GM19035 (cell line): Measurements from ENCODE around the gene AS3MT.
A peak's percentile ranks its signal among the peaks of the same experiment; 100 is the strongest.
"Not testable (repeated sequence)": the region's sequence is repeated elsewhere in the genome, so short reads cannot be mapped to it uniquely, and the experiment has no call there.

ENCODE experiments used
- ATAC-seq: cut with Tn5 transposase; IDR thresholded peaks from one replicate; pipeline ENCODE4 v1.9.1; 2021; ENCODE audit not compliant: unreplicated experiment

Gene AS3MT

GRCh38 chr10:102855731-102856436, 13.4 kb upstream of the AS3MT start:
- ATAC-seq = not testable (repeated sequence)

- no peak for ATAC-seq
Observed at GRCh38 chr10:102856758-102857424, 12.4 kb upstream of the AS3MT start.

GRCh38 chr10:102859911-102860310, 9.4 kb upstream of the AS3MT start:
- ATAC-seq = no peak

GRCh38 chr10:102863660-102864059, 5.6 kb upstream of the AS3MT start:
- no peak for ATAC-seq

- no peak for ATAC-seq
Observed at GRCh38 chr10:102865620-102866019, 3.6 kb upstream of the AS3MT start.

- ATAC-seq = no peak
Observed at GRCh38 chr10:102868911-102869257, 386 bp upstream of the AS3MT start.

- no peak for ATAC-seq
Observed at GRCh38 chr10:102870221-102870620, 951 bp downstream of the AS3MT start.

- no peak for ATAC-seq
Observed at GRCh38 chr10:102872163-102872562, 2.9 kb downstream of the AS3MT start.

GRCh38 chr10:102876747-102877153, 7.5 kb downstream of the AS3MT start:
- ATAC-seq = no peak

- no peak for ATAC-seq
Observed at GRCh38 chr10:102878629-102879028, 9.4 kb downstream of the AS3MT start.

GRCh38 chr10:102880256-102880655, 11.0 kb downstream of the AS3MT start:
- no peak for ATAC-seq

GRCh38 chr10:102888048-102888447, 18.8 kb downstream of the AS3MT start:
- ATAC-seq = no peak

GRCh38 chr10:102894466-102895213, 25.4 kb downstream of the AS3MT start:
- ATAC-seq = no peak

GRCh38 chr10:102900006-102900405, 30.7 kb downstream of the AS3MT start:
- no peak for ATAC-seq

GRCh38 chr10:102904346-102904745, 35.1 kb downstream of the AS3MT start:
- no peak for ATAC-seq

- no peak for ATAC-seq
Observed at GRCh38 chr10:102906507-102906906, 37.2 kb downstream of the AS3MT start.

- no peak for ATAC-seq
Observed at GRCh38 chr10:102914781-102915180, 45.5 kb downstream of the AS3MT start.

GRCh38 chr10:102916173-102916572, 46.9 kb downstream of the AS3MT start:
- ATAC-seq = no peak

GRCh38 chr10:102917314-102917961, 48.2 kb downstream of the AS3MT start:
- ATAC-seq = peak; percentile 48

- ATAC-seq = peak; percentile 84
Observed at GRCh38 chr10:102917962-102918816, 48.9 kb downstream of the AS3MT start, which contains the start of gene CNNM2. Gene CNNM2 (plus strand): TSS chr10:102918294. CDS start chr10:102918481, 187 bp downstream.
